ENCODE results near the gene TELO2. TPM values are rescaled to one million over a fixed set of nuclear protein-coding genes. Genes with fewer than 3 reads are reported as not detected.

Gene TELO2
- total RNA-seq, 1 experiment from 2014 or later: 65.4 TPM

GRCh38 chr16:1508494-1509187 is 15.5 kb downstream of the TELO2 start:
- CTCF ChIA-PET: no interaction called here
- intact Hi-C loops (cut with micrococcal nuclease; ENCODE audit: unreplicated experiment): no loop called here

More at GRCh38 chr16:1508494-1509187, 15.5 kb downstream of the TELO2 start:
- TF ChIP-seq POLR2AphosphoS5 (IDR thresholded peaks at IDR 0.05; ENCODE audit: low read depth, low read length) (no peak), SIN3A (IDR thresholded peaks at IDR 0.05; ENCODE audit: borderline replicate concordance, insufficient read depth, low read depth, low read length) (no peak), TCF7L2 (IDR thresholded peaks at IDR 0.05; ENCODE audit: low read depth, low read length) (no peak), REST (IDR thresholded peaks at IDR 0.05; ENCODE audit: insufficient read depth in 1 of 2, low read depth in 2 of 2, low read length in 1 of 2) (no peak), CTCF (IDR thresholded peaks at IDR 0.05) (no peak)
- no peaks in the 10 kb centered on the region for H3K4me1 ChIP-seq (ENCODE audit: control insufficient read depth, insufficient read depth, low read length)
- H3K27me3 ChIP-seq (ENCODE audit: control insufficient read depth, insufficient read depth, low read length): no peaks in the 10 kb centered on the region
- H3K27ac ChIP-seq (ENCODE audit: low read length): no peak overlapping the region
- no peak for ATAC-seq
- POLR2A ChIA-PET: no interaction called here
- no TSS peak for BruUV-seq (replicated peaks)
- no peak overlapping the region for H3K4me3 ChIP-seq (ENCODE audit: low read depth in 2 of 2, low read length in 2 of 2)
- in situ Hi-C loops (cut with HindIII; ENCODE audit: low pct_unique_long_range_greater_than_20kb, low sequenced_read_pairs): no loop called here
- DNase-seq (ENCODE audit: low read depth, low spot score): no peak
- H3K36me3 ChIP-seq (ENCODE audit: control insufficient read depth, insufficient read depth, low read length): no peaks in the 10 kb centered on the region
- H3K9me3 ChIP-seq (ENCODE audit: control insufficient read depth, insufficient read depth, low read depth, low read length): no peaks in the 10 kb centered on the region
